Keratinocyte (primary cell): ENCODE results near the gene KRT31. TPM values are rescaled to one million over a fixed set of nuclear protein-coding genes. Genes with fewer than 3 reads are reported as not detected.

Experiments used
- DNase-seq: peaks from one replicate; pipeline ENCODE4 v3.0.0-alpha.2; 2011; ENCODE audit warnings: low read depth, missing footprints, low spot score
- FAIRE-seq: peaks from 2 replicates; lab custom pipeline; 2011; peaks lifted over from hg19 to GRCh38; lab: Jason Lieb, UNC
- H2AFZ ChIP-seq: 2 replicates; pipeline ENCODE4 v1.6.0; 2012; ENCODE audit warnings: low read length, control low read depth, inconsistent platforms; ENCODE audit not compliant: control insufficient read depth
- H3K27ac ChIP-seq: 2 replicates; pipeline ENCODE4 v1.5.1; 2011; ENCODE audit warnings: low read length; ENCODE audit not compliant: control insufficient read depth, insufficient read depth
- H3K27me3 ChIP-seq: 3 replicates; pipeline ENCODE4 v1.6.0; 2011; ENCODE audit warnings: low read length; ENCODE audit not compliant: control insufficient read depth, insufficient read depth; ENCODE audit errors: extremely low read depth
- H3K36me3 ChIP-seq, 2 experiments: 2 replicates in 1 of 2; 3 replicates in 1 of 2; pipeline ENCODE4 v1.5.1; 2011; ENCODE audit warnings: low read length in 2 of 2, mild to moderate bottlenecking in 1 of 2; ENCODE audit not compliant: control insufficient read depth in 2 of 2, insufficient read depth in 2 of 2; ENCODE audit errors: extremely low read depth in 1 of 2
- H3K4me1 ChIP-seq: 3 replicates; pipeline ENCODE4 v1.5.1; 2011; ENCODE audit warnings: low read length; ENCODE audit not compliant: control insufficient read depth, insufficient read depth; ENCODE audit errors: extremely low read depth
- H3K4me2 ChIP-seq: 3 replicates; pipeline ENCODE4 v1.6.0; 2011; ENCODE audit warnings: low read depth, low read length; ENCODE audit not compliant: control insufficient read depth, insufficient read depth; ENCODE audit errors: extremely low read depth
- H3K4me3 ChIP-seq, 3 experiments: fragments of 200-600 bp in 1 of 3; sonication (generic) in 1 of 3; 2 replicates in 2 of 3; 3 replicates in 1 of 3; pipeline ENCODE4 v1.5.1; 2011 to 2016; ENCODE audit warnings: low read length in 3 of 3, mild to moderate bottlenecking in 3 of 3, control low read depth in 2 of 3, inconsistent platforms in 1 of 3, low read depth in 1 of 3, mixed read lengths in 1 of 3, mixed run types in 1 of 3, moderate library complexity in 1 of 3; ENCODE audit not compliant: control insufficient read depth in 2 of 3, insufficient read depth in 2 of 3; ENCODE audit errors: extremely low read depth in 1 of 3
- H3K79me2 ChIP-seq: 2 replicates; pipeline ENCODE4 v1.6.0; 2012; ENCODE audit warnings: low read length; ENCODE audit not compliant: control insufficient read depth, insufficient read depth
- H3K9ac ChIP-seq: 3 replicates; pipeline ENCODE4 v1.6.0; 2011; ENCODE audit warnings: low read length; ENCODE audit not compliant: control insufficient read depth, insufficient read depth; ENCODE audit errors: extremely low read depth
- H3K9me1 ChIP-seq: 3 replicates; pipeline ENCODE4 v1.6.0; 2011; ENCODE audit warnings: low read length; ENCODE audit not compliant: control insufficient read depth, insufficient read depth; ENCODE audit errors: extremely low read depth
- H3K9me3 ChIP-seq: 2 replicates; pipeline ENCODE4 v1.5.1; 2012; ENCODE audit warnings: low read depth, low read length; ENCODE audit not compliant: control insufficient read depth
- H4K20me1 ChIP-seq: 3 replicates; pipeline ENCODE4 v1.6.0; 2011; ENCODE audit warnings: low read length; ENCODE audit not compliant: control insufficient read depth, insufficient read depth; ENCODE audit errors: extremely low read depth
- EZH2 ChIP-seq: IDR thresholded peaks from one replicate; pipeline ENCODE4 v1.6.1; 2012; ENCODE audit warnings: inconsistent platforms, mild to moderate bottlenecking, low read length, moderate library complexity
- dilution Hi-C: fragments of 300-500 bp; cut with MboI; formaldehyde crosslinking; loops from one replicate; pipeline ENCODE4 v1.7.0; 2020; ENCODE audit warnings: low sequenced_read_pairs; ENCODE audit not compliant: extremely low pct_ligation_motif_present
- polyA plus RNA-seq, 5 experiments: library from polyadenylated mRNA; depleted of rRNA in 3 of 5; stranded (reverse) in 3 of 5; stranded (forward) in 1 of 5; unstranded in 1 of 5; fragments of >200 nt; gene quantifications; 1 replicate in 1 of 5; 2 replicates in 3 of 5; 3 replicates in 1 of 5; pipeline versions ENCODE4 v1.2.1 to v1.2.3, GENCODE V29; 2011 to 2012; ENCODE audit warnings: missing spikeins in 2 of 5, low read depth in 1 of 5, low replicate concordance in 1 of 5
- TF ChIP-seq, protein P1 (sequence below), 3 experiments: IDR thresholded peaks in 1 of 3; conservative IDR thresholded peaks in 1 of 3; optimal IDR thresholded peaks in 1 of 3; 2 replicates in 2 of 3; 3 replicates in 1 of 3; pipeline versions ENCODE3 to v1.5.1; 2011; ENCODE audit warnings: low read length in 3 of 3, mild to moderate bottlenecking in 3 of 3, moderate library complexity in 2 of 3, control low read depth in 1 of 3, inconsistent platforms in 1 of 3; ENCODE audit not compliant: insufficient read depth in 2 of 3; ENCODE audit errors: extremely low read depth in 1 of 3

Gene KRT31
- polyA plus RNA-seq, 1 donor (not counting 4 experiments of a cell fraction or from before 2014, with no cell fraction given): 24.9 TPM

GRCh38 chr17:41366070-41366469 lies 31.3 kb downstream of the KRT31 start:
- Histone ChIP-seq H3K27me3 (no peaks in the 10 kb centered on the region), H3K79me2 (no peaks in the 10 kb centered on the region), H3K4me3 (no peak overlapping the region), H3K4me1 (peaks cover 13% of the 10 kb centered on the region), H3K9ac (no peak overlapping the region), H4K20me1 (no peaks in the 10 kb centered on the region), H3K9me3 (no peaks in the 10 kb centered on the region), H3K36me3 (no peaks in the 10 kb centered on the region), H3K4me2 (no peak overlapping the region), H3K9me1 (no peaks in the 10 kb centered on the region), H3K27ac (no peak overlapping the region), H2AFZ (no peak overlapping the region)
- no peak for TF ChIP-seq EZH2
- TF ChIP-seq, protein P1, sequence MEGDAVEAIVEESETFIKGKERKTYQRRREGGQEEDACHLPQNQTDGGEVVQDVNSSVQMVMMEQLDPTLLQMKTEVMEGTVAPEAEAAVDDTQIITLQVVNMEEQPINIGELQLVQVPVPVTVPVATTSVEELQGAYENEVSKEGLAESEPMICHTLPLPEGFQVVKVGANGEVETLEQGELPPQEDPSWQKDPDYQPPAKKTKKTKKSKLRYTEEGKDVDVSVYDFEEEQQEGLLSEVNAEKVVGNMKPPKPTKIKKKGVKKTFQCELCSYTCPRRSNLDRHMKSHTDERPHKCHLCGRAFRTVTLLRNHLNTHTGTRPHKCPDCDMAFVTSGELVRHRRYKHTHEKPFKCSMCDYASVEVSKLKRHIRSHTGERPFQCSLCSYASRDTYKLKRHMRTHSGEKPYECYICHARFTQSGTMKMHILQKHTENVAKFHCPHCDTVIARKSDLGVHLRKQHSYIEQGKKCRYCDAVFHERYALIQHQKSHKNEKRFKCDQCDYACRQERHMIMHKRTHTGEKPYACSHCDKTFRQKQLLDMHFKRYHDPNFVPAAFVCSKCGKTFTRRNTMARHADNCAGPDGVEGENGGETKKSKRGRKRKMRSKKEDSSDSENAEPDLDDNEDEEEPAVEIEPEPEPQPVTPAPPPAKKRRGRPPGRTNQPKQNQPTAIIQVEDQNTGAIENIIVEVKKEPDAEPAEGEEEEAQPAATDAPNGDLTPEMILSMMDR (optimal IDR thresholded peaks at IDR 0.05 in 1 of 3, IDR thresholded peaks at IDR 0.05 in 1 of 3, conservative IDR thresholded peaks at IDR 0.05 in 1 of 3; ENCODE audit: extremely low read depth in 1 of 3, insufficient read depth in 2 of 3, low read length in 3 of 3): no peak
- DNase-seq: no peak
- no peak for FAIRE-seq
- dilution Hi-C loops: no loop called here

GRCh38 chr17:41363881-41364280 lies 33.5 kb downstream of the KRT31 start:
- H3K4me2 ChIP-seq: no peak overlapping the region
- H3K4me3 ChIP-seq: no peak overlapping the region
- H3K27me3 ChIP-seq: no peaks in the 10 kb centered on the region
- H2AFZ ChIP-seq: no peak overlapping the region
- H3K4me1 ChIP-seq: peaks cover 13% of the 10 kb centered on the region
- no peaks in the 10 kb centered on the region for H3K9me1 ChIP-seq
- TF ChIP-seq, protein P1 (optimal IDR thresholded peaks at IDR 0.05 in 1 of 3, IDR thresholded peaks at IDR 0.05 in 1 of 3, conservative IDR thresholded peaks at IDR 0.05 in 1 of 3; ENCODE audit: extremely low read depth in 1 of 3, insufficient read depth in 2 of 3, low read length in 3 of 3): no peak
- TF ChIP-seq EZH2: no peak
- dilution Hi-C loops: no loop called here
- H3K27ac ChIP-seq: no peak overlapping the region
- DNase-seq (no peak), FAIRE-seq (peak; percentile 5)
- H4K20me1 ChIP-seq: no peaks in the 10 kb centered on the region
- no peaks in the 10 kb centered on the region for H3K79me2 ChIP-seq
- no peaks in the 10 kb centered on the region for H3K36me3 ChIP-seq
- H3K9ac ChIP-seq: no peak overlapping the region
- no peaks in the 10 kb centered on the region for H3K9me3 ChIP-seq
